ENCODE results near the gene DOC2A.

Gene DOC2A

GRCh38 chr16:30032083-30032819 is 21.4 kb upstream of the DOC2A start:
- TF ChIP-seq, protein P1, sequence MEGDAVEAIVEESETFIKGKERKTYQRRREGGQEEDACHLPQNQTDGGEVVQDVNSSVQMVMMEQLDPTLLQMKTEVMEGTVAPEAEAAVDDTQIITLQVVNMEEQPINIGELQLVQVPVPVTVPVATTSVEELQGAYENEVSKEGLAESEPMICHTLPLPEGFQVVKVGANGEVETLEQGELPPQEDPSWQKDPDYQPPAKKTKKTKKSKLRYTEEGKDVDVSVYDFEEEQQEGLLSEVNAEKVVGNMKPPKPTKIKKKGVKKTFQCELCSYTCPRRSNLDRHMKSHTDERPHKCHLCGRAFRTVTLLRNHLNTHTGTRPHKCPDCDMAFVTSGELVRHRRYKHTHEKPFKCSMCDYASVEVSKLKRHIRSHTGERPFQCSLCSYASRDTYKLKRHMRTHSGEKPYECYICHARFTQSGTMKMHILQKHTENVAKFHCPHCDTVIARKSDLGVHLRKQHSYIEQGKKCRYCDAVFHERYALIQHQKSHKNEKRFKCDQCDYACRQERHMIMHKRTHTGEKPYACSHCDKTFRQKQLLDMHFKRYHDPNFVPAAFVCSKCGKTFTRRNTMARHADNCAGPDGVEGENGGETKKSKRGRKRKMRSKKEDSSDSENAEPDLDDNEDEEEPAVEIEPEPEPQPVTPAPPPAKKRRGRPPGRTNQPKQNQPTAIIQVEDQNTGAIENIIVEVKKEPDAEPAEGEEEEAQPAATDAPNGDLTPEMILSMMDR (conservative IDR thresholded peaks at IDR 0.05) = peak; percentile 79
- no peak overlapping the region for H3K27ac ChIP-seq

DNA sequence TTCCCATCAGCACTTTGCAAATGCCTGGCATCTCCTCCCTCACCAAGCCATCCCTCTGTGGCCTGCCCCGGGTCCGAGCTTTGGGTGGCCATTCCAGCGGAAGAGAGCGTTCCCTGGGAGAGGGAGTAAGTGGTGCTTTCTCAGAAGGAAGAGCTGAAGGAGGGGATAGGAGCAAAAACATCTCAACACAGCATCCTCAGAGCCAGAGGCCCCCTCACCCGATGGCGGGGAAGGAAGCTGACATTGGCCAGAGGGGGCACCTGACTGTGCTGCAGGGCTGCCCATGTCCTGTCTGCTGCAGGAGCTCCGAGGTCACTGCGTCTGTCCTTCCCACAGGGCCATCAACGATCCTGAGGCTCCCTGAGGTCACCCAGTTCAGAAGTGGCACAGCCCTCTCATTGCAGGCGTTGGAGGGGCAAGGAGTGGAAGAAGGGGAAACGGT is 20.7 kb upstream of the DOC2A start:
- H3K27ac ChIP-seq = peak overlapping the region; percentile 62; the same call in 1 of the 2 replicates
- TF ChIP-seq, protein P1 (conservative IDR thresholded peaks at IDR 0.05) = no peak

DNA sequence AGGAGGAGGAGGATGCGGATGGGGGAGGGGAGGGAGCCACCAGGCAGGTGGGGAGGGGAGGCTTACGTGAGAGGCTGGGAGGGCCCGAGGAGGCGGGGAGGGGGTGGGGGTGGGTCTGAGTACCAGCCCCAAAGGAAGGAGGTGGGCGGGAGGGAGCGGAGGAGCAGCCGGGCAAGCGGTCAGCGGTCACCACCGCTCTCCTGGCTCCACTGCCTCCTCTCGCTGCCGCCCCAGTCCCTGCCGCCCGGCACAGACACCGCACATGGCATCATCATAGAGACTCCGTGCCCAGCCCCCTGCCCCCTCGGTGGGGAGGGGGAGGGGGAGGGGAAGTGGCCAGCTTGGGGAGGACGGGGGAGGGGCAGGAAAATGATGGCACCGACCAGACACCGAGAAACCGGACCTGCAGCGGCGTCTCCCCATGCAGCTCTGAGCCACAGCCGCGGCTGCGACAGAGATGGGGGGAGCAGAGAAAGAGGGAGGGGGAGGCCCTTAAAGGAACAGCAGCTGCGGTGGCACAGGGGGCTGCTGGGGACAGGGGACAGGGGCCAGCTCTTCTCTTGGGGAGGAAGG is 20.1 kb upstream of the DOC2A start, which contains the start of gene TLCD3B:
TSS of gene TLCD3B (minus strand) at position 431 of the 573 bp plus-strand sequence. CDS start 744 bp downstream, outside the sequence.
- peak within 1 kb of the TSS; percentile 62; the same call in 1 of the 2 replicates for H3K27ac ChIP-seq
- TF ChIP-seq, protein P1 (conservative IDR thresholded peaks at IDR 0.05) = no peak

DNA sequence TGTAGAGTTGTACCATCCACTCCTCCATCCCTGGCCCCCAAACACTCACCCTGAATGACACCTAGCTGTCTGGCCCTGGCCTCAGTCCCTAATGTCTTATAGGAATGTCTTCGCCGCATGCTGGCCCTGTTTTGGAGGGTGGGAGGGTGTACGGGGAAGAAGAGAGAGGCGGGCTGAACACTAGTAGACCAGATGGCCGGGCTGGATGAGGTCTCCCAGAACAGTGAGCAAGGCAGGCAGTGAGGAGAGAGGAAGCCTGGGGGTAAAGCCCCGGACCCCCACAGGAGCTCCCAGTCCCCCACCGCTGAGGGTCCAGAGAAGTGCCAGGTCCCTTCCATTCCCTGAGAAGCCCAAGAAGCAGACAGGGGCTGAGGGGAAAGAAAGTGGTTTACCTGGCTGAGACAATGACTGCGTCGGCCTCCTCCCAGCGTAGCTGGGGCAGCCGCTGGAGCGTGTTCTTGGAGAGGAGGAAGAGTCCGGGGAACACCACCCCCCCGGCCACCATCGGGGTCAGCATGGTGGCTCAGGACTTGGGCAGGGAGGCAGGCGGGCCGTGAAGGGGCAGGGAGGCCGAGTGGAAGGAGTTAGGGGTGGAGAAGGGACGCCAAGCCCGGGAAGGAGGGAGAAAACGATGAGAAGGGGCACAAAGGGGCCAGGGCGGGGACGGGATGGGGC is 19.3 kb upstream of the DOC2A start:
- TF ChIP-seq, protein P1 (conservative IDR thresholded peaks at IDR 0.05) = no peak
- H3K27ac ChIP-seq = peak overlapping the region; percentile 62; the same call in 1 of the 2 replicates

- no peak overlapping the region for H3K27ac ChIP-seq
- TF ChIP-seq, protein P1 (conservative IDR thresholded peaks at IDR 0.05) = no peak
These were observed 17.7 kb upstream of the DOC2A start for GRCh38 chr16:30028438-30029076.

- TF ChIP-seq, protein P1 (conservative IDR thresholded peaks at IDR 0.05) = no peak
These were observed 17.0 kb upstream of the DOC2A start for GRCh38 chr16:30027588-30028437.

More at GRCh38 chr16:30027588-30028437, 17.0 kb upstream of the DOC2A start:
- no peak overlapping the region for H3K27ac ChIP-seq
